Sigmoid colon (tissue), 3 donors: ENCODE measurements around the gene CETN3.

Source experiments
- POLR2A ChIP-seq, 2 donors: fragments of 450-650 bp; IDR thresholded peaks; one replicate each; pipeline ENCODE4 v1.6.1; 2016; ENCODE audit warnings: antibody characterized with exemption in 2 of 2, mild to moderate bottlenecking in 2 of 2, moderate library complexity in 2 of 2
- TF ChIP-seq, protein P1 (sequence below), 4 experiments: fragments of 450-650 bp in 3 of 4; fragments of 200-600 bp in 1 of 4; IDR thresholded peaks; one replicate each; pipeline ENCODE4 v1.5.1; 2016 to 2019; ENCODE audit warnings: antibody characterized with exemption in 4 of 4, mild to moderate bottlenecking in 3 of 4, moderate library complexity in 2 of 4

DNA sequence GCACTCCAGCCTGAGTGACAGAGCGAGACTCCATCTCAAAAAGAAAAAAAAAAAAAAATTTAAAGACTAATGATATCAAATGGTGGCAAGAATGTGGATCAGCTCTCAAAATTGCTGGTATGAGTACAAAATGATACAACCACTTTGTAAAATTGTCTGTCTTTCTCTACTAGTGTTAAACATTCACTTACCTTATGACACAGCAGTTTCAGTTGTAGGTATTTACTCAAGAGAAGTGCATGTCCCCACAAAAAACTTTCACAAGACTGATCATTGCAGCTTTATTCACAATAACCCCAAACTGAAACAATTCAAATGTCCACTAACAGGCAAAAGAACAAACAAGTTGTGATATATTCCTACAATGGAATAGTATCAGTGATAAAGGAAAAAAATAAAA, 14.7 kb upstream of the CETN3 start:
- TF ChIP-seq, protein P1, sequence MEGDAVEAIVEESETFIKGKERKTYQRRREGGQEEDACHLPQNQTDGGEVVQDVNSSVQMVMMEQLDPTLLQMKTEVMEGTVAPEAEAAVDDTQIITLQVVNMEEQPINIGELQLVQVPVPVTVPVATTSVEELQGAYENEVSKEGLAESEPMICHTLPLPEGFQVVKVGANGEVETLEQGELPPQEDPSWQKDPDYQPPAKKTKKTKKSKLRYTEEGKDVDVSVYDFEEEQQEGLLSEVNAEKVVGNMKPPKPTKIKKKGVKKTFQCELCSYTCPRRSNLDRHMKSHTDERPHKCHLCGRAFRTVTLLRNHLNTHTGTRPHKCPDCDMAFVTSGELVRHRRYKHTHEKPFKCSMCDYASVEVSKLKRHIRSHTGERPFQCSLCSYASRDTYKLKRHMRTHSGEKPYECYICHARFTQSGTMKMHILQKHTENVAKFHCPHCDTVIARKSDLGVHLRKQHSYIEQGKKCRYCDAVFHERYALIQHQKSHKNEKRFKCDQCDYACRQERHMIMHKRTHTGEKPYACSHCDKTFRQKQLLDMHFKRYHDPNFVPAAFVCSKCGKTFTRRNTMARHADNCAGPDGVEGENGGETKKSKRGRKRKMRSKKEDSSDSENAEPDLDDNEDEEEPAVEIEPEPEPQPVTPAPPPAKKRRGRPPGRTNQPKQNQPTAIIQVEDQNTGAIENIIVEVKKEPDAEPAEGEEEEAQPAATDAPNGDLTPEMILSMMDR (IDR thresholded peaks at IDR 0.05): no peak
- no peak for TF ChIP-seq POLR2A (IDR thresholded peaks at IDR 0.05)
